ENCODE data around the gene SLC4A8.
A peak's percentile ranks its signal among the peaks of the same experiment; 100 is the strongest.
"Not testable (repeated sequence)": the region's sequence is repeated elsewhere in the genome, so short reads cannot be mapped to it uniquely, and the experiment has no call there.

Gene SLC4A8

GRCh38 chr12:51482929-51483697 lies 58.5 kb downstream of the SLC4A8 start:
- DNase-seq: no peak

- no peak for DNase-seq
Measured at GRCh38 chr12:51484119-51484518, 59.5 kb downstream of the SLC4A8 start.

- DNase-seq: no peak
Measured at GRCh38 chr12:51488281-51488680, 63.6 kb downstream of the SLC4A8 start.

DNA sequence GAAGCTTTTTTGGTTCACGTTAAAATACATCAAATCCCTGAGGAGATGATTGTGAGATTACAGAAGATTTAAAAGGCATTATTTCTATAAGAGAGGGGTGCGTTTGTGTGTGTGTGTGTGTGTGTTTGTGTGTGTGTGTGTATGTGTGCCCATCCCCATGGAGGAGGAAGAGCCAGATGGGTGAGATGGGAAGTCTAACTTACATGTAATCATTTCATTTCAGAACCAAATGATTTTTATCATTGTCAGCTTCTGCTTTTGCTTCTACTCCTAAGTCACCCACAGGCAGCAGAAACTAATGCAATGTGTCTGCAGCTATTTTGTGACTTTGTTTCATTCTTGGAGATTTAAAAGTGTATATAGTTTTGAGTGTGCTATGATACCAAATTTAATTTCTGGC lies 68.7 kb downstream of the SLC4A8 start:
- DNase-seq: no peak

DNA sequence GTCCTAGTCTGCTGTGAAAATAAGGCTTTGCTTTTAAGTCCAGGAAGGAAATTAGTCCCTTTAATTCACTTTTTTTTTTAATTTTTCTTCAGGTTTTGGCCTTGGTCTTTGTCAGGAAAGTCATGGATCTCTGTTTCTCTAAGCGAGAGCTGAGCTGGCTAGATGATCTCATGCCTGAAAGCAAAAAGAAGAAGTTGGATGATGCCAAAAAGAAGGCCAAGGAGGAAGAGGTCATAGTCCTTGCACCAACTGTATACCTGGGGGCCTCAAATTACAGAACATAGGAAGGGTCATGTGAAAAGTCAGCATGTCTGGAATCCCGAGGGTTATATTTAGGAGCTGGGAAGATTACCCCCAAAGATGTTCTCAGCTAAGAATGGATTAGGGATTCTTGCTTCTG lies 72.3 kb downstream of the SLC4A8 start:
- DNase-seq: no peak

DNA sequence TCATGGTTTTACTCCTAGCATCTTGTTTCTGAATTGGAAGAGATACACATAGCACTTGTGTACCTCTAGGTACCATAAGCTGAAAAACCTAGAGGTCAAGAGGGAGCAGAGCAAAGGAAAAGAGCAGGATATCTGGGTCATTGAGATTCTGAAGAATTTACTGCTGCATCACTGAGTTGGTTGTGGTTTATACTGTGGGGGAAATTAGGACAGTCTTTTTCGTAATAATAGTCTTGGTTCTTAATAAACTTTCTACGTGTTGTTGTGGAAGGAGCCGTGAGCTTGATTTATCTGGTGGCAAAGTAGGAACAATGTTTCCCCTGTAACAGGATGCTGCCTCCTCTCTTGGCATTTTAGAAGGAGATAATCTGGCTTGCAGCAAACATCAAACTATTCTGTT lies 80.2 kb downstream of the SLC4A8 start:
- DNase-seq: no peak

GRCh38 chr12:51505360-51506105 lies 80.9 kb downstream of the SLC4A8 start:
- no peak for DNase-seq

DNA sequence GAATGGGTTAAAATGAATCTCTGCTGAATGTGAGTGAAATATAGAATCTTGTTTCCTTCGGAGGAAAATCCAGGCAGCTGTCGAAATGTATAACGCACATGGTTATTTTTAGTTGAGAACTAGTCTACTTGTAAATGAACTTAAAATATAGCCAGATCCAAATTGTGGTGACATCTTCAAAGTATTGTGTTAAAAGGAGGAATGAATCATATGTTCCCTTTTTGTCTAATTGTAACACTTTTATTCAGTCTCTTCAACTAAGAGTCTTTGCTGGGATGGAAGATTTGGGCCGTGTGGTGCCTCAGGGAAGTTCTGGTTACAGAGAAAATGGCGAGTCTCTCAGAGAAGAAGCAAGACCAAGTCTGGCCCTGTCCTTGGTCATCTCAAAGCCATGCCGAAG lies 82.5 kb downstream of the SLC4A8 start:
- no peak for DNase-seq

GRCh38 chr12:51508285-51508684 lies 83.7 kb downstream of the SLC4A8 start:
- no peak for DNase-seq

DNA sequence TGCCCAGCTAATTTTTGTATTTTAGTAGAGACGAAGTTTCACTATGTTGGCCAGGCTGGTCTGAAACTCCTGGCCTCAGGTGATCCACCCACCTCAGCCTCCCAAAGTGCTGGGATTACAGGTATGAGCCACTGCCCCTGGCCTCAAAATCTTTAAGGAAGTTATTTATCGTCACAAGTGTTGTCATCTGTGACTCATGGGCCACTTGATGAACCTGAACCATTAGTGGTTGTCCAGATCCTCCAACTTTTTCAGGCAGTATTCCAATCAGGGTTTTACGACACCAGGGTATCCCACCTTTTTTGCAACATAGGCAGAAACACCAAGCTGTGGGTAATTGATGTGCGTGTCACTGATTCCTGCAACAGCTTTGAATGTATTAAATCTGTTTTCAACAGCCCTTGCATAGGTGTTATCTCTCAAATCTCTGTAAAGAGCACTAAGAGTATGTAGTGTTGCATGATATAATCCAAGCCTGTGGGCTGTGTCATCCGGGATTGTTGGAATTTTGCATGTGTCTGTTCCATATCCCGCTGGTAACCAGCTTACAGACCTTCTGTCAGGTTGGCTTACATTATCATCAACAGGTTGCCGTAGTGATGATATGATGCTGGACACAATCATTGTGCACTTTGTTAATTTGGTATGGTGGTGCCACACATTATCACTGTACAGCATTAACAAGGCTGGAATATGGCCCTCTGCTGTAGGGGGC lies 87.1 kb downstream of the SLC4A8 start:
- no peak for DNase-seq

DNA sequence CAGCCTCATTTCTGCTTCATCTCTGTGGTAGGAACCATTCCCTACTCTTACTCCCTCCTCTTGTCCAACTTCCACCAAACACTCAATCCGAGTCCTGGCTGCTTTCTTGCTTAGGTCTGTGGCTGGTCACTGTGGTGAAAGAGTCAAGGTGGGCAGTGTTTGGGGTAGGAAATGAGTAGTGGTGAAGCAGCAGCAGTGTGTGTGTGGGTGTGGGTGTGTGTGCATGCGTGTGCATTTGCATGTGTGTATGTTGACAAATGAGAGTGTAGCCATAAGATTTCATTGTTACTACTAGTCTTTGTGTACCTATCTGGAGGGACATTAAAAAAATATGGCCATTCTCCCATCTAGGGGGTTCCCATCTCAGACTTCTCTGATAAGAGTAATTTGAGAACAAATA lies 87.8 kb downstream of the SLC4A8 start:
- DNase-seq: no peak

DNA sequence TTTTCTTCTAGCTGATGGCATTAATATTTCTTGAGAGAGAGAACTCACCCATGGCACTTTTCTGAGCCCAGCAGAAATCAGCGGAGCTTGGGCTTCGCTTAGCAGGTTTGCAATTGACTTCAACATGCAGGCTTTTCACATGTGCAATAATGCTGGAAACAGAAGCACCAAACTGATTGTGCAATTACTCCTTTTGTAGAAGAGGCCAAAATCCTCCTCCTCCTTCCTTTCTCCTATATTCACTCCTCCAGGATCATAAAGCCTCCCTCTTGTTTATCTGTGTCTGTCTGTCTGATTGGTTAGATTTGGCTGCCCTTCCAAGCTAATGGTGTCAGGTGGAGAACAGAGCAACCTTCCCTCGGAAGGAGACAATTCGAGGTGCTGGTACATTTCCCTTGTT lies 90.4 kb downstream of the SLC4A8 start:
- DNase-seq: not testable (repeated sequence)

DNA sequence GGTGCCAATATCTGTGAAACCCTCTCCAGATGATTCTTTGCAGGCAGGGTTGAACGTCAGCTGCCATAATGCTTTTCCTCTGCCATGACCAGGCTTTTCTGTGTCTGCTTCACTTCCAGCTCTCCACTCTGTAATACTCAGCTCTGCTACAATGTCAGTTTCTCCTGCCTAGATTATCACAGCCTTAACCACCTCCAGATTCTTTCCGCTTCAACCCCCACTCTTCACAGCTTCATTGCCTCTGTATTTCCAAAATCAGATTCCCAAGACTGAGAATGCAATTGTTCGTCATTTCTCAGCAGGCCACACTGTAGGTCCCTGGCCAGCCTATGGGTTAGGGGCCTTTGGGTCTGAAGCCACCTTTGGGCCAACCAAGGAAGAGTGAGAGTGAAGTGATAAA lies 92.7 kb downstream of the SLC4A8 start:
- DNase-seq: no peak

DNA sequence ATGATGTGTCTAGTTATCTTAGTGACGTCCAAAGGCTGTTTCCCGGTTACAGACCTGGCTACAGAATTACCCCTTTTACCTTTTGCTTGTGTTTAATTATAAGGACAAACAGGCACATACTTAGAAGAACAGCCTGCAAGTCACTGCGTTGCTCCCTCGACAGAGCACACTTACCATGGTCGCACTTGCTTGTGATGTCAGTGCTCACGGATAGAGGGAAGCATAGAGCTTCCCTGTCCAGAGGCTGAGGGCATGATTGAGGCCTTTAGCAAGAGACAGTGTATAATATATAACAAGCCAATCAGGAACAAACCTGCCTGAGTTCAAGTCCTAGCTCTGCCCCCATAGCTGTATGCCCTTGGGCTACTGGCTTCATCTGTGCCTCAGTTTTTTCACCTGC lies 93.2 kb downstream of the SLC4A8 start:
- DNase-seq: no peak

GRCh38 chr12:51519755-51520154 lies 95.1 kb downstream of the SLC4A8 start:
- no peak for DNase-seq

- no peak for DNase-seq
Measured at GRCh38 chr12:51520576-51521325, 96.1 kb downstream of the SLC4A8 start.

- no peak for DNase-seq
Measured at GRCh38 chr12:51521554-51522276, 97.1 kb downstream of the SLC4A8 start.

GRCh38 chr12:51522696-51523095 lies 98.1 kb downstream of the SLC4A8 start:
- no peak for DNase-seq

GRCh38 chr12:51524386-51524901 lies 99.8 kb downstream of the SLC4A8 start:
- DNase-seq: peak; percentile 19

DNA sequence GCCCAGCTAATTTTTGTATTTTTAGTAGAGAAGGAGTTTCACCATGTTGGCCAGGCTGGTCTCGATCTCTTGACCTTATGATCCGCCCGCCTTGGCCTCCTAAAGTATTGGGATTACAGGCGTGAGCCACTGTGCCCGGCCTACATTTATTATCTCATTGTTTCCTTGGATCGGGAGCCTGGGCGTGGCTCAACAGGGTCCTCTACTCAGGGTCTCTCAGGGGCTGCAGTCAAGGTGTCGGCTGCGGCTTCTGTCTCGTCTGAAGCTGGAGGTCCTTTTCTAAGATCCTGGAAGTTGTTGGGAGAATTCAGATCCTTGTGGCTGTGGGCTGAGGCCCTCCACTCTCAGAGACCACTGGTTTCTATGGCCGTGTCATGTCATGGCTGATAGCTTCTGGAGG lies 100.9 kb downstream of the SLC4A8 start:
- DNase-seq: no peak

DNA sequence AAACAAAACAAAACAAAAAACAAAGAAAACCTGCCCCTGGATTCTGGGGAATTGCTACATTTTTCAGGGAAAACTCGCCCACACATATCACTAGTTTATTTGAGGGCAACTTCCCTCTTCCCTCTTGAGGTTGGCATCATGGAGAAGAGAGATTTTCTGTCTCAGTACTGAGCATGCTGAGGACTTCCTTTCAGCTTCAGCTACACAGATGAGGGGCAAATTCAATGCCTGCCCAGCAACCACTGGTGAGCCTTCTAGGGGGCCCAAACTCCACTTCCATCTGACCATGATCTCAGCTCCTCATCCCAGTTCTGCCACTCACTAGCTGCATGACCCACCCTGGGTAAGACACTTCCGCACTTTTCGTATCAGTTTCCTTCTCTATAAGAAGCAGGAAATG lies 103.3 kb downstream of the SLC4A8 start:
- no peak for DNase-seq

All from NCI-H146 (cell line).